Endometrial microvascular endothelial cells (primary cell): ENCODE results near the gene PRKG1. TPM values are rescaled to one million over a fixed set of nuclear protein-coding genes. Genes with fewer than 3 reads are reported as not detected.

Source experiments
- in situ Hi-C: cut with HindIII; loops from 2 replicates; pipeline ENCODE4 v1.10.0; 2017; ENCODE audit warnings: low sequenced_read_pairs, low pct_unique_long_range_greater_than_20kb; ENCODE audit errors: inconsistent ontology term
- total RNA-seq: library from RNA; depleted of rRNA; stranded (reverse); fragments of >200 nt; gene quantifications from one replicate; pipeline ENCODE4 v1.2.3, GENCODE V29; 2015; ENCODE audit errors: inconsistent ontology term

PRKG1 gene
- total RNA-seq, 1 donor from 2014 or later: not detected

DNA sequence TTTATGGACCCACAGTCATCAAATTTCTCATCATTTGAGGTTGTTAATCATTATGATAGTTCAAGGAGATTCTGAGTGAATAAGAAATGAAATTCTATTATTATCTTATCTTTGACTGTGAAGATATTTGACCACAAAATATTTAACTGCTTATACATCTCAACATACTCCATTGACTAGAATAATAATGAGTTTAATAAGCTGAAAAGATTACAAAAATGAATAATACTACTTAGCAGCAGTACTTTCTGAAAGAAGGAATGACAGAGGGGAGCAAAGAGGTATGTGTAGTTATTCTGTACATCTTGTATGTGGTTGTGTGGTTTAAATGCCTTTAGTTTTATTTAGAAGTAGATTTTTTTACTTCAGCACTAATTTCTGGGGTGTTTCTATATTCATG is 214.2 kb downstream of the PRKG1 start:
- in situ Hi-C loops: no loop called here

DNA sequence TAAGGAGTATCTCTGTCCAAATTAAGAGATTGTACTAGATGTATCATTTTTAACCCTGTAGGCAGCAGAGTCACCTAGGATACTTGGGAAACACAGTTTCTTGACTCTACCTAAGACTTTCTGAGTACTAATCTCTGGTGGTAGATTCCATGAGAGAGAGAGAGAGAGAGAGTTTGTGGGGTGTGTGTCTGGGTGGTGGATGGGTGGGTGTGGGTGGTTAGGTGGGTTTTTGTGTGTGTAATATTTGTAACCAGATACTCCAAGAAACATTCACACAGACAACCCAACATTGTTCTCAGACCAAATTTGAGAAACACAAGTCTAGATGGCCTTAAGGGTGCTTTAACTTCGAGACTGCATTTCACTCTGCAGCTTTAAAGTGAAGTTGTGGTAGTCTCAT is 215.2 kb downstream of the PRKG1 start:
- in situ Hi-C loops: no loop called here

DNA sequence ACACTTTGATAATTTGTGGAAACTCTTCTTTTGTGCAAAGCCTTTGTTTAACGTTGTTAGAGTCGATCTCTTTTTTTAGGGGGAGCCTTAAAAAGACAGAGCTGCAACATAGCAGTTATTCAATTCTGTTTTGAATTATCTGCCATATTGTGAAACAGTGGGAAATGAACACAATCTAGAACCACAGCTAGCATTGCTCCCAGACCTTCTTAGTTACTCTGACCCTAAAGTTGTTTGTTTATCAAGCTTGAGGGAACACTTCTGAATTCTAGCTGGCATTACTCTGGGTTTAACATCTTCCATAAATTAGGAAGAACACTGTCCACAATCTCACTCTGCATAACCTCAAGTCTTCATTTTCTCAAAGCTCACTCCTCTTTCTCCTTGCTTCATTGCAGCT is 217.7 kb downstream of the PRKG1 start:
- in situ Hi-C loops: no loop called here

- in situ Hi-C loops: no loop called here
Measured at GRCh38 chr10:51297438-51297837, 223.2 kb downstream of the PRKG1 start.

GRCh38 chr10:51300617-51301304 is 226.5 kb downstream of the PRKG1 start:
- in situ Hi-C loops: no loop called here

DNA sequence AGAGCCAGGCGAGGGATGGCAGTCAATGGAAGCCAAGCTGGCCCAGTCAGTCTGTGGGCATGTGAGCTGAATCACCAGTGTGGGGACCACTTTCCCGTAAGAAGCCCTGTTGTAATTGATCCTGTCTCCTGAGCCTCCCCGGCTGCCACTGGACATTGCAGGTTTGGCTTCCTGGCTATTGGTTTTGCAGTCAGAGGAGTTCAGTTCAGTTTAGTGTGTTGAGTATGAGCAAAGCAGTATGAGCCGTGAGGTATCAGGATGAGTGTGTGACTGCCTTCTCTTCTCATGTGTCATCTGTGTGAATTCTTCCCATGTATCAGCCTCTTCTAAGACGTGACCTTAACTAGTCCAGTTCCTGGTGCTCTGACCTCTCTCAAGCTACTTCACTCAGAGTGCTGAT is 227.4 kb downstream of the PRKG1 start:
- in situ Hi-C loops: no loop called here

DNA sequence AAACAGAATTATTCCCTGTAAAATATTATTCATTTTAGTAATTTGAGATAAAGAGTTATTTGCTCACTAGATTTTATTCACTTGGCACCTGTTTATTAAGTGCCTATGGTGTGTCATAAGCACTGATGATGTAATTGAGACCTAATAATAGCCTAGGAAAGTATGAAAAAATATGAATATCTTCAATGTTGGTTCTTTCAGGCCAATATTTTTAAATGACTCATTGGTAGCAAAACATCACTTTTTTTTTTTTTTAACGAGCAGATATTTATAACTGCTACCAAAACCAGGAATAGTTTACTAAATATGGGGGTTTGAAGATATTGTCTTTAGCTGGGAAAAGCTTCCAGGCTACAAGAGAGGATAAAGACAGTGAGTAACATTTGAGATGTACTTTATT is 228.0 kb downstream of the PRKG1 start:
- in situ Hi-C loops: no loop called here

GRCh38 chr10:51308116-51308515 is 233.8 kb downstream of the PRKG1 start:
- in situ Hi-C loops: no loop called here

GRCh38 chr10:51311228-51311627 is 236.9 kb downstream of the PRKG1 start:
- in situ Hi-C loops: no loop called here

GRCh38 chr10:51312817-51313216 is 238.5 kb downstream of the PRKG1 start:
- in situ Hi-C loops: no loop called here

- in situ Hi-C loops: no loop called here
Measured at GRCh38 chr10:51313251-51313650, 239.0 kb downstream of the PRKG1 start.

GRCh38 chr10:51313773-51314478 is 239.6 kb downstream of the PRKG1 start:
- in situ Hi-C loops: no loop called here

- in situ Hi-C loops: no loop called here
Measured at GRCh38 chr10:51314481-51314880, 240.2 kb downstream of the PRKG1 start.

- in situ Hi-C loops: no loop called here
Measured at GRCh38 chr10:51318399-51319172, 244.3 kb downstream of the PRKG1 start.

DNA sequence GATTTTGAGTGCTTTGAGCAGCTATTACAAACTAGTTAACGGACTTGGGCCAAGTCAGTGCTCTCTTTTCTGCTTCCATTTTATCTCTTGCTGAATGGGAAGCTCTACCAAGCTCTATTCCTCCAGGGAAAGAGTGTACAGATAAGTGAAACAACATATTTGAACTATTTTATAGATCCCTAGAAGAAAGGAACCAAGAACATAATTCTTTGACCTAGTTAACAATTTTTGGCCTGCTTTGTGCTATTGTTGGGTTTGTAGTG is 244.8 kb downstream of the PRKG1 start:
- in situ Hi-C loops: no loop called here

GRCh38 chr10:51321300-51321699 is 247.0 kb downstream of the PRKG1 start:
- in situ Hi-C loops: no loop called here

DNA sequence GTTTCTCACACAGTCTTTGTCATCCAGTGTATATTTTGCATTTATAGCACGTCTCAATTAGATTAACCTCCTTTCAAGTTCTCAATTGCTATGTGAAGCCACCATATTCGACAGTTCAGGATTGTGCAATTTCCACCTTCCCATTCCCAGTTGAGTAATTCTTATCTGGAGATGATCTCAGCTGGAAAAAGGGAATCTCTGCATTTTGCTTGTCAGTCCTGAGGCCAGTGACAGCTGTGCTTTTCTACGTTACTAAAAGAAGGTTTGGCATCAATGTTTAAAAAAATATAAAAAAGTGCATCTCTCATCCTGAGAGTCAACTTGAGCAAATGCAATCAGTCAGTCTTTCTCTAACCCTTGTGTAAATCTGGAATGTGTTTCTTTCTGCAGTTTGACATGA is 247.7 kb downstream of the PRKG1 start:
- in situ Hi-C loops: no loop called here

DNA sequence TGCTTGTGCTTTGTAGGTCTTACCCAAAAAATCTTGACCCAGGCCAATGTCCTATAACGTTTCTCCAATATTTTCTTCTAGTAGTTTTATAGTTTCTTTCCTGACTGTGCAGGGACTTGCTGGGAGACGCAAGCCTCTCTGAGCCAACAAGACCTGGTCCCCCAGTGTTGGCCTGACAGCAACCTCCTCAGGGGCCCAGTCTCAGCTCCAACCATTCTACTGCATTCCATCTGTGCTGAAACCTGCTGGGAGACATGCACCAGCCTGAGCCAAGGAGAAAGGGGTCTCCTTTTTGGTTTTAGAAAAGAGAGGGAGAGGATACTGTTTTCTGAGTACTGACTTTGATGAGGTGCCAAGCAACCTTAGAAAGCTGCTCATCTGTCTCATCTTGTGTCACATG is 251.4 kb downstream of the PRKG1 start:
- in situ Hi-C loops: no loop called here

GRCh38 chr10:51326174-51326573 is 251.9 kb downstream of the PRKG1 start:
- in situ Hi-C loops: no loop called here

GRCh38 chr10:51327432-51327831 is 253.1 kb downstream of the PRKG1 start:
- in situ Hi-C loops: no loop called here
